Amniotic stem cell (primary cell): ENCODE data around the gene LHFPL3.
"Not testable (repeated sequence)": the region's sequence is repeated elsewhere in the genome, so short reads cannot be mapped to it uniquely, and the experiment has no call there.

Experiments
- DNase-seq: peaks from one replicate; lab custom pipeline; 2025; lab: John Stamatoyannopoulos, UW

The LHFPL3 gene

DNA sequence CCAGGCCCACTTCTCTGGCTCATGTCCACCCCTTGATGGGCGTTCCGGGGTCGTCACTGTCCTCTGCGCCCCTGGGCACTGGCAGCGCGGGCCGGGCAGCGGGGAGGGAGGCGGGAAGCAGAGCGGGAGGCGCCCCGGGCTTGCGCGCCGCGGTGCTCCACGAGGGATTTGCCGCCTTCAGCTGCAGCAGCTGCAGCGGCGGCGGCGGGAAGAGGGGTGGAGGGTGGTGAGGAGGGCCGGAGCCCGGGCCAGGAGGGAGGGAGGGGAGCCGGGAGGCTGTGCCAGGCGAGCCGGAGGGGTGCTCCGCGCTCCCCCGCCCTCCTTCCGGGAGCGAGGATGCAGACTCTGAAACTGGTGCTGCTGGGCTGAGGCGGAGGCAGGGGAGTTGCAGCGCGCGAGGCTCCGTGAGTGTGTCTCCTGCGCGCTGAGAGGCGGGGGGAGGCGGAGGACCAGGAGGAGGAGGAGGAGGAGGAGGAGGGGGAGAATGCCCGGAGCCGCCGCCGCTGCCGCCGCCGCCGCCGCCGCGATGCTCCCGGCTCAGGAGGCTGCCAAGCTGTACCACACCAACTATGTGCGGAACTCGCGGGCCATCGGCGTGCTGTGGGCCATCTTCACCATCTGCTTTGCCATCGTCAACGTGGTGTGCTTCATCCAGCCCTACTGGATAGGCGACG lies at the start of gene LHFPL3:
Gene LHFPL3, plus strand, starts transcription at position 308 of the 674 bp plus-strand sequence.
- no peak for DNase-seq

DNA sequence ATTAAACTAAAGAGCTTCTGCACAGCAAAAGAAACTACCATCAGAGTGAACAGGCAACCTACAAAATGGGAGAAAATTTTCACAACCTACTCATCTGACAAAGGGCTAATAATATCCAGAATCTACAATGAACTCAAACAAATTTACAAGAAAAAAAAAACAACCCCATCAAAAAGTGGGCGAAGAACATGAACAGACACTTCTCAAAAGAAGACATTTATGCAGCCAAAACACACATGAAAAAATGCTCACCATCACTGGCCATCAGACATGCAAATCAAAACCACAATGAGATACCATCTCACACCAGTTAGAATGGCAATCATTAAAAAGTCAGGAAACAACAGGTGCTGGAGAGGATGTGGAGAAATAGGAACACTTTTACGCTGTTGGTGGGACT lies 46.7 kb upstream of the LHFPL3 start:
- not testable (repeated sequence) for DNase-seq

DNA sequence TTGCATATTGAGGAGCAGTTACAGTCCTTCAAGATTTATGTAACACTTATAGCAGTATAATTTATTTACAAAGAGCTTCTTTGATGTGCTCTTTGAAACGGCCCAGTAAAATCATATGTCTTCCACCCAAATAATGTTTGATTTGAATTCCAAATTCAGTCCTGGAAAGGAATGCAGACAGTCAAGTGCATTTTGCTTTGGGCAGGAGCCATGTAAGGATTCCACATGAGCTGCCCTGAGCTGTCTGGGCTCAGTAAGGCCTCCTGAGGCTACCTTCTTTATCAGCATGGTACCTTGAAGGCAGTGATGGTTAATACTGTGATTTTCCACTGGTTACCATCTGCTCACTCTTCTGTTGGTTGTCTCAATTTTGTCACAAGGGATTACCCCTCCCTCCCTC lies 41.6 kb upstream of the LHFPL3 start:
- DNase-seq, result no peak

DNA sequence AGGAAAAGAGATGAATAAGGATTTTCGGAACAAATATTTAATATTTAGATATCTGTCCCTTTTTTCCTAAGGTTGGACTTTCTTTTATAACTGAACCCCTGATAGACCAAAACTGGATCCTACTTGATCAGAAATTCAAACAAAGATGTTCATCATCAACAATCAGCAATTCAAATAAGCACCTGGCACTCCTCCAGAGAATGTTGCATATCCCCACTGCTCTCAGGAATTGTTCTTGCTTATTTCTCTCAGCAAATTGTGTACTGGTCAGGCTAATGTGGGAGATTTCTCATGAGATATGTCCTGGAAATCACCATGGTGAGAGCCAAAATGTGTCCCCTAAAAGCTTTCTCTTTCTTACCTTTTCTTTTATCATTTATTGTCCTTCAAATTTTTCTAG lies 40.3 kb upstream of the LHFPL3 start:
- DNase-seq, result no peak

DNA sequence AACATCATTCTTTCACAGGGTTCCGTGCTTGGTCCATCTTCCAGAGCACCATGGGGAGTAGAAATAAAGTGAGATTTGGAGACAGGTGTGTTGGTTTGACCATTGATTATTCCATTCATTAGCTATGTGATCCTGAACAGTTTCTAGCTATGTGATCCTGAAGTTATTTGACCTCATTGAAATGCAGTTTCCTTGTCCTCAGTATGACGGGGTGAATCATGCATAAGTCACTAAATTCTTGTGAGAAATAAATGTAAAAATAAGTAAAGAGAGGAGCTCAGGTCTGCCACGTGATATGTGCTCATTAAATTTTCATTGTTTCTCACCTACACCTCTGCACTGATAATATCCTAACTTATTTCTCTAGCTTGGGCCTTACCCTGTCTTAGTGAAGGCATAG lies 34.1 kb upstream of the LHFPL3 start:
- DNase-seq, result no peak

DNA sequence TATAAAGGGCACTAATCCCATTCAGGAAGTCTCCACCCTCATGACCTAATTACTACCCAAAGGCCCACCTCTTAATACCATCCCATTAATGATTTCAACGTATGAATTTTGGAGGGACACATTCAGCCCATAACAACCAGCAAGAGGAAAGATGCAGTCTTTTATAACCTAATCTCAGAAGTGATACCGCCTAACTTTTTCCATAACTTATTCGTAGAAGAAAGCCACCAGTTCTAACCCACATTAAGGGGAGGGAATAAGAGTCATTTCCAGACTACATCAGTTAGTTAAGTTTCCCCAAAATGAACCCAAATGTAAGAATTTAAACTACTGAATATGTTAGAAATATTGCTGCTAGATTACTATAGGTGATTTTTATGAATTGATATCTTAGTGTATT lies 32.1 kb upstream of the LHFPL3 start:
- no peak for DNase-seq

DNA sequence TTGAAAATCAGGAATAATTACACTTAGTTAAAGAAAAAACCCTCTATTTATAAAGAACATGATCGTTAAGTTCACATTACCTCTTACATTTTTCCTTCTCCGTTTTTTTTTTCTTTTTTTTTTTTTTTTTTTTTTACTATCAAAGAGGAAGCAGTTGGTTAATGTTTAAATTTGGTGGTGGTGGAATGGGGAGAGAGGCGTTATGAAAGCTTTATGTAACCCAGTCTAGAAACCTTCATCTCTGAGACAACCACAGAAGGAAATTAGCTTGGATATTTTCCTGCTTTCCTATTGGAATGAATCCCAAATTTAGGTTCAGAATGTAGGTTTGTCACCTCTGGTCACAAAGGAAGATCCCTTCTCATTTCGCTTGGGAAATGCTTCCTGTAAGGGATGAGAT lies 31.5 kb upstream of the LHFPL3 start:
- DNase-seq, result no peak

DNA sequence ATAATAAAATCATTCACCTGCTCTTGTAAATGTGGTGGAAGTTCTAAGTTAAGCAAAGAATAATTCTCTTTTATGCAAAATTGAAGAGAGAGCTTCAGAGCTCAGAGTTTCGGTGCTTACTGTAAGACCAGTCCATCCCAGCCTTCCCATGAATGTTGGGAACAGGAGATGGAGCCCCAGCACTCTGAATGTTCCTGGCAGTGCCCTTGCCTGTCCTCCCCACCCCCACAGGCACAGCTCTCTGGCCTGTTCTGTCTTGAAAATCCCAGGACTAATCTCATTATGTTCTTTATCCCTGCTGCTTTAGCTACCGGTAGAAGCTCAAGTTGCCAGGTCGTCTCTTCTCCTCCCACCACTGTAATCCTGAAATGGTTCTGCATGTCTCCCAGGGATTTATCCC lies 29.1 kb upstream of the LHFPL3 start:
- DNase-seq, result no peak

DNA sequence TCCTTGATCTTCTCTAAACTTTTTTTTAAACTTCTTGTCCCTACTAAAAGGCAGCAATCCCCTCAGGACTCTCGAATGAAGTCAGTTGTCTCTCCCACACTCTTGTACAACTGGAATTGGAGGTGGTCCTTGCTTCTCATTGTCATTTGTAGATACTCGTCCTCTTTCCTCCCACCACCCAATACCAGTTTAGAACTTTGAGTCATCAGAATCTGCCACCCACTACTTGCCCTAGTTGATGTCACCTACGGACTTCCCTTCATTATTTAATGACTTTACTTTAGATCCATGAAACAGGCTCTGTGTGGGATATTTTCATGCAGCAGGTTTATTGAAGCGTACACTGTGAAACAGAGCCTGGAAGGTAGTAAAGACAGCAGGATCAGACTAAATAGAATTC lies 28.6 kb upstream of the LHFPL3 start:
- DNase-seq, result no peak

DNA sequence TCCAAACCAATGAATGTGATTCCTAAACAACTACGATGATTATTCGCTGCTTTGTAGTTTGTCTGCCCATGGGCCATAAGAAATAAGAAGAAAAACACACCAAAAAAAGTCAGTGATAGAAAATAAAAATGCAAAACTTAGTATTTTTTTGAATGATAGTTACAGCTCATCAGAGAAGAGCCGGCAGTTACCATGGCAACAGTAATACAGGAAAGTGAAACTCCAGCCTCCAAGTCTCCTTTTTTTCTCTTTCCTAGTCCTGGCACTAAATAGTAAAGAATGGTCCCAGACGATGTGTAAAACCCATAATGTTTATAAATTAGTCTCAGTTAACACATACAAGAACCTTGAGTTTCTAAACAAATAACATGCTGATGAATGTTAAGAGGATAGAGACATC lies 21.6 kb upstream of the LHFPL3 start:
- DNase-seq, result no peak

DNA sequence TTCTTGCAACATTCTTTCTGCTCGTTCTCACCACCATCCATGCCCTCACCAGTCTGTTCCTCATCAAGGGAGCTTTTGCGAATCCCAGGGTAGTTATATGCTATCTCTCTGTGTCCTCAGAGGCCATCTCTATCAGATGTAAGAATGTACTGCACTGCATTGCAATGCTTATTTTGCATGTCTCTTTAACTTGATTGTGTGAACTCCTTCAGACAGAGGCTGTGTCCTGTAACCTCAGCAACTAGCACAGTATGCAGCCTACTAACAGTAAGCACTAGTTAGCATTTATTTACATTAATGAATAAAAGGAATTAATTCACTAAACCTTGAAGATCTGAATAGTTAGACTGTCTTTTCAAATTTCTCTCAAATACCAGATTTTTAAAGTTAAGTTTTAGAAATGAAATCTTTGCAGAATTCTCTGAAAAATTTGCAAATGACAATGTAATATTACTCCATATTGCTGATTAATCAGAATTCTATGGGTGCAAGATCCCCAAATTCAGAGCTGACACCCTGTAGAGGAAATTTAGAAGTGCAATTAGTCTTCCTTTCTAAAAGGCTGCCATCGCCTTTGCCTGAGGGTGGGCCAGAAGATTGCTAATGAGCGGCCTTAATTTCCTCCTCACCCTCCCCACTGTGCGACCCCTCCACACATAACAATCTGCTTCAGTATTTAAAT lies 10.3 kb upstream of the LHFPL3 start:
- no peak for DNase-seq

DNA sequence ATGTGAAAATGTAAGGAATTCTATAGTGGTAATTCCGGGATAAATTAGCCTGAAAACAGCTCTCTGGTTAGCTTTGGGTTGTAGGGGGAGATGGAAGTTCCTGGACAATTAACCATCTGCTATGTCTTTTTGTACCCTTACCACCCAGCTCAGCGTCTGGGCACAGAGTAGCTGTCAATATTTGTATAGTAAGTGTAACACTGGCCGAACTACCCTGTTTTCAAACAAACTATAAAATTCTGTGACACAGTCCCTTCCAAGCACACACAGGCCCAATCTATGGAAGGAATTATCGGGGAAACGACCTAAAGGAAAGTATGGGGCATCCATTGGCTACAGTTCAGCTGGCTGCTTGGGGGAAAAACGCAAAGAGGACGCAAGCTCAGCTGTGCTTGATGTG lies 869 bp upstream of the LHFPL3 start:
- DNase-seq, result no peak

DNA sequence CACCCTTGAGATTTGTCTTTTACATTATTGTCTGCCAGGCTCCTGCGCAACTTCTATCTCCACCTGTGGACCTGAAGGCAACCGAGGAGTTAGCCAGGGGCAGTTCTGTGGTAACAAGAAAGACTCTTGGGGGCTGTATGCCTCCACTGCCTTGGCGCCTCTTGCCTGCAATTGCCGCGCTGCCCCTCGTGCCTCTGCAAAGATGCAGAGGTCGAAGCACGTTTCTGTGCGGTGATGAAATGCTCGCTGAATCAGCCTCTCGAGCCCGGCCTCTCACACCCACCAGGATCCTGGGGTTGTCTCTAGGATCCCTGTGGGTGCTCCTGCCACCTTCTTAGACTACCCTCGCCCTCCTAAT lies 486 bp upstream of the LHFPL3 start:
- DNase-seq, result no peak

DNA sequence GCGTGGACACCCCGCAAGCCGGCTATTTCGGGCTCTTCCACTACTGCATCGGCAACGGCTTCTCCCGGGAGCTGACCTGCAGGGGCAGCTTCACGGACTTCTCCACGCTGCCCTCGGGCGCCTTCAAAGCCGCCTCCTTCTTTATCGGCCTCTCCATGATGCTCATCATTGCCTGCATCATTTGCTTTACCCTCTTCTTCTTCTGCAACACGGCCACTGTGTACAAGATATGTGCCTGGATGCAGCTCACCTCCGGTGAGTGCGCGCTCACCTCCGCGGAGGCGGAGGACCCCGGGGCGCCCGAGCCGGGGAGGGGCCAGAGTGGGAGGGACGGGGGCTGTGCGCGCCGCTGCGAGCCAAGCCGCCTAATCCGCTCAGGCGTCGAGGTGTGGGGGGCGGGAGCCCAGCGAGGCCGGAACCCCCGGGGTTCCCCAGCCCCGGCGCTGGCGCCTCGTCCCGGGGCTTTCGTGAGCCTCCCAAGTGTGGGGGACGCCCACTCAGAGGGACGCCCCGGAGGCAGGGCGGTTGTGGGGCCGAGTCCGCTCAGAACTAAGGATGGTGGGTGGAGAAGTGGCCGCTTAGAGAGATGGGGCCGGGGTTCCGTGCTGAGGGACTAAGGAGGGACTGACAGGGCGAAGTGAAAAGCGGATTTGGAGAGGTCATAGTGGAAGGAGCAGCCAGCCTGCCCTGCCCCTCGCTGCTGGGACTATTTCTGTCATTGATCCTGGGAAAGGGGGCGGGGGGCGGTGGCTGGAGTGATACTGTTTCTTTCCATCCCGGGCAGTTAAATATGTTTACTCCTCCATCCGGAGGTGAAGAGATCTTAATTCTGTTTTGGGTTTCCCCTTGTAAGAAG lies 795 bp downstream of the LHFPL3 start:
- no peak for DNase-seq

DNA sequence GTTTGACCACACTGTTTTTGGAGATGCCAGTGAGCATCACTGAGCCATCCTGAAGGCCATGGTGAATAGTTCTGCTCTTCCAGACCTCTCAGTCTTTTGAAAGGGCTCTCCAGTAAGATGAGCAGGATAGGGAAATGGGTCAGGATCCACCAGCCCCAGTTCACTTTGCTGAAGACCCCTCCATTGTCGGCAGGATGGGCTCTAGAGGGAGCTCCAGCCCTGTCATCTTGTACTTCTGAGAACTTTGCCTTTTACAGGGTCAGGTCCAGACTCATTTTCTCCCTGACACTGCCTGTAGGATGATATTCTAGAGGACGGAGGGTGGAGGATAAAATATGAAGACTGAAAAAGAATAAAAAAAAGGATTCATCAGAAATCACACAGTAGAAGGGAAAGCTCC lies 13.1 kb downstream of the LHFPL3 start:
- no peak for DNase-seq

DNA sequence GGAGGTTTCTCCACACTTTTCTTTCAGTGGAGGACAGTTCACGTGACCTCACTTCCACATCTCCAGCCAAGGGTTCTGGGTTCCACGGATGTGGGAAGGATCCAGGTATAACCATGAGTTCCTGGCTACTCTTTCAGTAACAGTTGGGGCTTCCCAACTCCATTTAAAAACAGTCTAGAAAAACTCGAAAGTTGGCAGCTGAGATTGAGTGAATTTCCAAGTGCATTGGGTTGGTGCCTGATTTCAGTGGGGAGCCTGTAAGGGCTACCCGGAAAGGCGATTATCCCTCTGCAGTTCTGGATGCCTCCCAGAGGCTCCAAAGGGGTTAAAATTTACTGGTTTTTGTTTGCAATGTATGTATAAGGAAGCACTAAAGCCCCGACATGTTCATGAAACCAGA lies 24.3 kb downstream of the LHFPL3 start:
- DNase-seq, result no peak

DNA sequence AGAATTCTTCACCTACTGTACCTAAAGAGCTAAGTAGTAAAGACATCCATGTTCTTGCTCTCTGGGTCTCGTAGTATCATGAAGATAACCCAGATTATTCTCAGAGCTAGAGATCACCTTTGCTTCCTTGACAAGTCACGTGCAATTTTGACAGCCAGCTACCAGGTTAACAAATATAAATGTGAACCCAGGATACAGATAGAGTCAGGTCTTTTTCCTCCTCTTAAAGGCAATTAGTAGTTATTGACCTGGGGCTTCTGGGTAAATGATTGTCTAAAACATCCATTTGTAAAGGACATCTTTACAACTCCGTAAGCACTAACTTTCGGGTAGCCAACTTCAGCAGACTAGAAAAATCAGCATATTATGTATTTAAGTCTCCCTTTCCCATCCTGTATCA lies 28.8 kb downstream of the LHFPL3 start:
- no peak for DNase-seq

DNA sequence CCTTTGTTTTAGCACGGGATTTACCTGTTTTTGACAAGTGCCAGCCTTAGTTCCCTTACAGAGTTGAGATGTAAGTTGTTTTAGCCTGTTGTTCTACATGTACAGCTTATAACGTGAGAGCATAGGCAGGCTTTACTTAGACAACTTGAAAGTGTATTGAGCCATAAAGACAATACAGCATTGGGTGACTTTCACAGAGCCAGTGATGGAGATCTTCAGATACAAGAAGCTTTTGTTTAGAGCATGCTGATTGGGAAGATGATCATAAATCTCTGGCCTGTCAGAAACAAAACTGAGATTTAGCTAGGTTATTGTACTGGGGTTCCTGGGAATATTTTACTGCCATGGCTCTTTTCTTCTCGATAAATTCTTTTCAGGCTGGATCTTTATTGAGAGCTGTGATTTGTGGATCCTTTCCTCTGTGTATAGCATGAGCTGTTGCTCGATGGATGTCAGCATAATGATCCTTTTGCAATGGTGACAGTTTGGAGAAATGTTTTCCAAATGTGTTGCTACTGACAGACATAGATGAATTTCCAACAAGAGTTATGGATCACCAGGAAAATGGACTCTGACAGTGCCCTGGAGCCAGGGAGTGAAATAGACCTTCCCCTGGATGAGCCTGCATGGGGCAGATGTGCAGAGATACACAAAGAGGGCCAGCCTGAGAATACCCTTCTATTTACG lies 30.2 kb downstream of the LHFPL3 start:
- DNase-seq, result no peak

DNA sequence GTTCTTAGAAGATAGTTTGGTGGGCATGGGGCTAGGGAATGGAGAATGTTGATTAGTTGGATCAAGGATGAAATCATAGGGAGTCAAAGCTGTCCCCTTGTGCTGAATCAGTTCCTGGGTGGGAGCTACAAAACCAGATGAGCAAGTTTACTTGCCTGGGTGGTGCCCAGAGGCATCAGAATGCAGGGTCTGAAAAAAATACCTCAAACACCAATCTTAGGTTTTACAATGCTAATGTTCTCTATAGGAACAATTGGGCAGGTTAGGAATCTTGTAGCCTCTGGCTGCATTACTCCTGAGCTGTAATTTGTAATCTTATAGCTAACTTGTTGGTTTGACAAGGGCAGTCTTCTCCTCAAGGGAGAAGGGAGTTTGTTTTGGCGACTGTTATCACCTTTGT lies 34.4 kb downstream of the LHFPL3 start:
- no peak for DNase-seq

DNA sequence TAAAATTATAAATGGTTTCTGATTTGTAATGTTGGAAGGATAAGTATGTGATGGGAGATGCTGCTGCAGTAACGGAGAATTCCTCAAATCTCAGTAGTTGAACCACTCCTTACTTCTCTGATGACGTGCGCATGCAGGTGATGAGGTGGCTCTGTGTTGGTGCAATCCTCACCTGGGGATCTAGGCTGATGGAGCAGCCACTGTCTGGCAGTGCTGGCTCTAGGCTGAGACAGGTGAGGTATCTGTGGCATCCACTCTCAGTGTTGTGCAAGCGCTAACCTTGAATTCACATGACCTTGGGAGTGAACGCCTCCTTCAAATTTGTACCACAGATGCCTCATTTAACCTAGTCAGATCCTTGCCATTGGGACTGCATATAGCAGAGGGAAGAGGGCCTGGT lies 35.0 kb downstream of the LHFPL3 start:
- no peak for DNase-seq

DNA sequence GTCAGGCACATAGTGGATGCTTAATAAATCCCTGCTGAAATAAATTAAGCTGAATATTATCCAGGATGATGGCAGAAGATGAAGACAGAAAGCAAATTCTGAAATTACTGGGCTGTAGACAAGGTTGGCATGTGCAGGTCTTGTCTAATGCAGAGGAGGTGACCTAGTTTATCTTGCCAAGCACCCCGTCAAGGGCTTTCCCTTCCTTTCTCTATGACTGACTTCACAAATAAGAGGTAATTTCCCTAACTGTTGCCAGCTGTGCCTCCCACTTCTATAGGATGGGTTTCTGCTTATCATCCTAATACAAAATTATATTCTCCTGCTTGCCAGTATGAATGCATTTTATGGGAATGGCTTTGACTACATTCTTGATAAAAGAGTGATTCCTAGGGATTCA lies 38.0 kb downstream of the LHFPL3 start:
- DNase-seq, result no peak

DNA sequence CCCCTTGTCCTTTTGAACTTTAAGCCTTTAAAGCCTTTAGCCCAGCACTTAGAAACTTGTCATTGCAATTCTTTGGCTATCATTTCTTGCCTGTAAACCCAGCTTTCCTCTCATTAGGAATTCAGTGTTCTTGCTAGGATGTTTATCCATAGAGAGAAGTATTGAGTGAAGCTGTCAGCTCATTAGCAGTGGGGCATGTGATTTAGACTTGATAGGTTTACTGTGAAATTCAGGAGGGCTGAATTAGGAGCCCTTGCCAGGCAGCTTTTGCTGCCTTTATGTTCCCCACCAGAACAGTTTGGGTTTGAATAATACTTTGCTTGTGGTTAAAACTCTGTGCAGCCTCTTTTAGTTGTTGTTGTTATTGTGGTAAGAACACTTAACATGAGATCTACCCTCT lies 39.5 kb downstream of the LHFPL3 start:
- DNase-seq, result no peak
